ENCODE measurements around the gene AKT3. TPM values are rescaled to one million over a fixed set of nuclear protein-coding genes. Genes with fewer than 3 reads are reported as not detected.
"Not testable (repeated sequence)": the region's sequence is repeated elsewhere in the genome, so short reads cannot be mapped to it uniquely, and the experiment has no call there.

The AKT3 gene
- total RNA-seq, 1 donor from 2014 or later = 29.9 TPM

- peaks cover 3% of the 10 kb centered on the region for H3K27me3 Mint-ChIP-seq
- no peak overlapping the region for H3K27ac Mint-ChIP-seq
- peaks cover 6% of the 10 kb centered on the region for H3K9me3 Mint-ChIP-seq
- no peak overlapping the region for H3K4me3 Mint-ChIP-seq
- DNase-seq (ENCODE audit: extremely low spot score, unreplicated experiment) = no peak
- no peak for TF ChIP-seq CTCF (conservative IDR thresholded peaks at IDR 0.05)
- peaks cover 7% of the 10 kb centered on the region for H3K36me3 Mint-ChIP-seq
- peaks cover 6% of the 10 kb centered on the region for H3K4me1 Mint-ChIP-seq (ENCODE audit: unreplicated experiment)
These were observed 8.5 kb downstream of the AKT3 start for GRCh38 chr1:243841507-243841906.

DNA sequence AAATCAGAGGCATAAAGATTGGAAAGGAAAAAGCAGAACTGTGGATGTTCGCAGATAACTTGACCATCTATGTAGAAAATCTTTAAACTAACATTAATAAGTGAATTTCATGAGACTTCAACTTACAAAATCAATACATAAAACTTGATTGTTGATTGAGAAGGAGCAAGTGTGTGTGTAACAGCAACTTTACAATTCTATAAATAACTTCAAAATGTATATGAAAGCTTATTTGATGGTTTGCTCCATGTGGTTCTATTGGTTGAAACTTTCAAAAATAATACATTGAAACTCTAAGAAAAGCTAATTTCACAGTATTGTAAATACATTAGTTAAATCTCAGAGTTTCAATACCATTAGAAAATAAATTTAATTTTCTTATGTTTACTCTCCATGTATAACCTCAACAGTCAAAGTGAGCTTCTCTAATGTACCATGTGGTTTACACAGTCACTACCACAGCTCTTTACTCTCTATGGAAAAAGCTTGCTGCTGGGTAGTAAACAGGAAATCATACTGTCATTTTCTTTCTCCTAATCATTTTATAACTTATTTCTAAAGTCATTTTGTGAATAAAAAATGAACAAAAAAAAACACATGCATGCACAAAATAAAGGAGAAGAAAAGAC, 12.0 kb downstream of the AKT3 start:
- H3K27ac Mint-ChIP-seq = no peak overlapping the region
- H3K4me3 Mint-ChIP-seq = no peak overlapping the region
- peaks cover 4% of the 10 kb centered on the region for H3K4me1 Mint-ChIP-seq (ENCODE audit: unreplicated experiment)
- DNase-seq (ENCODE audit: extremely low spot score, unreplicated experiment) = no peak
- H3K9me3 Mint-ChIP-seq = peaks cover 2% of the 10 kb centered on the region
- peaks cover 18% of the 10 kb centered on the region for H3K36me3 Mint-ChIP-seq
- TF ChIP-seq CTCF (conservative IDR thresholded peaks at IDR 0.05) = no peak
- no peaks in the 10 kb centered on the region for H3K27me3 Mint-ChIP-seq

- no peaks in the 10 kb centered on the region for H3K4me1 Mint-ChIP-seq (ENCODE audit: unreplicated experiment)
- H3K36me3 Mint-ChIP-seq = peaks cover 18% of the 10 kb centered on the region
- H3K9me3 Mint-ChIP-seq = no peaks in the 10 kb centered on the region
- H3K4me3 Mint-ChIP-seq = no peak overlapping the region
- no peak for TF ChIP-seq CTCF (conservative IDR thresholded peaks at IDR 0.05)
- DNase-seq (ENCODE audit: extremely low spot score, unreplicated experiment) = no peak
- H3K27me3 Mint-ChIP-seq = no peaks in the 10 kb centered on the region
- H3K27ac Mint-ChIP-seq = no peak overlapping the region
These were observed 15.9 kb downstream of the AKT3 start for GRCh38 chr1:243834130-243834529.

DNA sequence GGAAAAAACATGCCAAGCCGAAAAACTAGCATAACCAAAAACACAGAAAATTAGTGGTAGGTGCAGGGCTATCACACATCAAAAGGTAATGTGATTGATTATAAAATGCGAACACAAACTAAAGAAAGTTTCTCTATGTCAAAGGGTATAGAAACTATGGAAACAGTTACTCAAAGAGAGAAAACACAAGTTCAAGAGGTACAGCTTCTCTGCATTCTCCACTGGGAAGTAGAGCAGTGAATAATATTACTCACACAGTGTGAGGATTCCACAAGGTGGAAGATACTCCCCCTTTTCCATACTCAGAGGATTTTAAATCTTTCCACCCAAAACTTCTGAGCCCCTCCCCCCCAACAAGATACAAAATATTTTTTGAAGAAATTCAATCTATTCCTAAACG, 18.6 kb downstream of the AKT3 start:
- Mint-ChIP-seq H3K4me1 (ENCODE audit: unreplicated experiment) (no peaks in the 10 kb centered on the region), H3K27ac (no peak overlapping the region), H3K9me3 (no peaks in the 10 kb centered on the region), H3K4me3 (no peak overlapping the region), H3K36me3 (peaks cover 11% of the 10 kb centered on the region), H3K27me3 (no peaks in the 10 kb centered on the region)
- no peak for DNase-seq (ENCODE audit: extremely low spot score, unreplicated experiment)
- TF ChIP-seq CTCF (conservative IDR thresholded peaks at IDR 0.05) = no peak

- DNase-seq (ENCODE audit: extremely low spot score, unreplicated experiment) = no peak
- Mint-ChIP-seq H3K36me3 (peaks cover 7% of the 10 kb centered on the region), H3K27ac (no peak overlapping the region), H3K4me3 (no peak overlapping the region), H3K27me3 (no peaks in the 10 kb centered on the region), H3K4me1 (ENCODE audit: unreplicated experiment) (no peaks in the 10 kb centered on the region), H3K9me3 (peaks cover under 1% of the 10 kb centered on the region)
- no peak for TF ChIP-seq CTCF (conservative IDR thresholded peaks at IDR 0.05)
These were observed 22.8 kb downstream of the AKT3 start for GRCh38 chr1:243827206-243827605.

GRCh38 chr1:243824907-243825306, 25.1 kb downstream of the AKT3 start:
- Mint-ChIP-seq H3K36me3 (peaks cover 16% of the 10 kb centered on the region), H3K9me3 (peaks cover 11% of the 10 kb centered on the region)
- not testable (repeated sequence) for DNase-seq (ENCODE audit: extremely low spot score, unreplicated experiment); H3K27ac Mint-ChIP-seq; H3K4me1 Mint-ChIP-seq (ENCODE audit: unreplicated experiment); H3K4me3 Mint-ChIP-seq; H3K27me3 Mint-ChIP-seq

All from type B pancreatic cell (in vitro differentiated cells).